PC-3 (cell line): ENCODE results near the gene EXOSC10.

Source experiments
- EZH2 ChIP-seq: fragments of 300-600 bp; sonication (generic); IDR thresholded peaks from one replicate; pipeline ENCODE4 v1.6.1; 2017; ENCODE audit warnings: antibody characterized with exemption, mild to moderate bottlenecking, low read length; ENCODE audit not compliant: unreplicated experiment
- EZH2phosphoT487 ChIP-seq: fragments of 300-600 bp; sonication (generic); IDR thresholded peaks from 2 replicates; pipeline ENCODE4 v1.6.1; 2018; ENCODE audit warnings: mild to moderate bottlenecking, antibody characterized with exemption, low read length, borderline replicate concordance
- TF ChIP-seq, protein P1 (sequence below): fragments of 300-600 bp; sonication (generic); conservative IDR thresholded peaks from 2 replicates; pipeline ENCODE4 v1.5.1; 2017; ENCODE audit warnings: antibody characterized with exemption, low read depth, mild to moderate bottlenecking, low read length

DNA sequence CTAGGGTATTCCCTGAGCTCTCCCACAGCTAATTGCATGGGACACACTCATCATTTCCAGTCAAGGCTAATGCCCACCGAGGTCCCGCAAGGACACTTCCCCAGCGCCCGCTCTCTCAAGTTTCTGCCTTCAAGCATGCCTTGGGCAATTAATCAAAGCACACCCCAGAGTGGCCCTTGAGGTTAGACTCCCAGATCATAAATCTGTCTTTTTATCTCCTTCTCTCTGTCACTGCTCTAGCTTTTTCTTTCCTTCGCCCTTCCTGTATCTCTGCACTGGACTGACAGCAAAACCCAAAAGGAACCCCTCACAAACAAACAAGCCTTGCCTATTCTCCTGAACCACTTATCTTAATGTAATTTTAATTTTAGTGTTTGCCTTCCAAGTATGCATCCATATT is 7.9 kb upstream of the EXOSC10 start:
- no peak for TF ChIP-seq EZH2phosphoT487
- TF ChIP-seq, protein P1, sequence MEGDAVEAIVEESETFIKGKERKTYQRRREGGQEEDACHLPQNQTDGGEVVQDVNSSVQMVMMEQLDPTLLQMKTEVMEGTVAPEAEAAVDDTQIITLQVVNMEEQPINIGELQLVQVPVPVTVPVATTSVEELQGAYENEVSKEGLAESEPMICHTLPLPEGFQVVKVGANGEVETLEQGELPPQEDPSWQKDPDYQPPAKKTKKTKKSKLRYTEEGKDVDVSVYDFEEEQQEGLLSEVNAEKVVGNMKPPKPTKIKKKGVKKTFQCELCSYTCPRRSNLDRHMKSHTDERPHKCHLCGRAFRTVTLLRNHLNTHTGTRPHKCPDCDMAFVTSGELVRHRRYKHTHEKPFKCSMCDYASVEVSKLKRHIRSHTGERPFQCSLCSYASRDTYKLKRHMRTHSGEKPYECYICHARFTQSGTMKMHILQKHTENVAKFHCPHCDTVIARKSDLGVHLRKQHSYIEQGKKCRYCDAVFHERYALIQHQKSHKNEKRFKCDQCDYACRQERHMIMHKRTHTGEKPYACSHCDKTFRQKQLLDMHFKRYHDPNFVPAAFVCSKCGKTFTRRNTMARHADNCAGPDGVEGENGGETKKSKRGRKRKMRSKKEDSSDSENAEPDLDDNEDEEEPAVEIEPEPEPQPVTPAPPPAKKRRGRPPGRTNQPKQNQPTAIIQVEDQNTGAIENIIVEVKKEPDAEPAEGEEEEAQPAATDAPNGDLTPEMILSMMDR: no peak
- no peak for TF ChIP-seq EZH2
